ENCODE measurements around the gene SCRT2.
A peak's percentile ranks its signal among the peaks of the same experiment; 100 is the strongest.
"Not testable (repeated sequence)": the region's sequence is repeated elsewhere in the genome, so short reads cannot be mapped to it uniquely, and the experiment has no call there.

The SCRT2 gene

GRCh38 chr20:650954-651353 is 24.6 kb downstream of the SCRT2 start:
- no peak for DNase-seq

DNA sequence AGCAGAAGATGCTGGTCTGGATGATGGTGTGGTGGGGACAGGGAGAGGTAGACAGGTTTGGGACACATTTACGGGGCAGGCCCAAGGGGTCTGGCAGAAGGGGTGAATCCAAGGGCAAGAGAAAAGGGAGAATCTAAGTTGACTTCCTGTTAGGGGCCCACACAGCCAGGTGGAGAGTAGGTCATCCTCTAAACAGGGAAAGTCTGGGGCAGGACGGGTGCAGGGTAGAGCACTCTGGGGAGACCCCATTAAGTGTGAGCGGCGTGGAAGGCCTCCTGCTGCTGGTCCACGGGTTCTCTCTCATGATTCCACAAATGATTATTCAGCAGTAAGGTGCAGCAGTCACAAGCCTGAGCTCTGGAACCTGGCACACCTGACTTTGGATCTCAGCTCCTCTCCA is 25.3 kb downstream of the SCRT2 start:
- no peak for DNase-seq

DNA sequence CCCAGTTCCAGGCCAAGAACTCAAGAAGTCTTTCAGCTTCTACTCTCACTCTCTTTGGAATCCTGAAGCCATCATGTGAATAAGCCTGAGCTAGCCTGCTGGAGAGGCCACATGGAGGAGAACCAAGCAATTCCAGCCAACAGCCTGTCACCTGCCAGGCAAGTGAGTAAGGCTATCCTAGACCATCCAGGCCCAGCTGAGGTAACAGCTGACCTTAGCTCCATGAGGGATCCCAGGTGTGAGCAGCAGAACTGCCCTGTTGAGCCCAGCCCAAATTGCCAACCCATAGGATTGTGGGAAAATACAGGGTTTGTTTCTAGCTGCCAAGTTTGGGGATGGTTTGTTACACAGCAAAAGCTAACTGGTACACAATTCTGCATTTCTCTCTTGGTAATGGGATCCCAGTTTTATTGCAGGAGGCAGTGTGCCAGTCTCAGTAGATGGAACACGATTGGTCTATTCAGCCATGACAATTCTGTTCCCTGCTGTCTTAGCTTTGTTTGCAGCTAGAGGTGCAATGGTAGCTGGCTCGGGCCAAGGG is 28.1 kb downstream of the SCRT2 start:
- no peak for DNase-seq

DNA sequence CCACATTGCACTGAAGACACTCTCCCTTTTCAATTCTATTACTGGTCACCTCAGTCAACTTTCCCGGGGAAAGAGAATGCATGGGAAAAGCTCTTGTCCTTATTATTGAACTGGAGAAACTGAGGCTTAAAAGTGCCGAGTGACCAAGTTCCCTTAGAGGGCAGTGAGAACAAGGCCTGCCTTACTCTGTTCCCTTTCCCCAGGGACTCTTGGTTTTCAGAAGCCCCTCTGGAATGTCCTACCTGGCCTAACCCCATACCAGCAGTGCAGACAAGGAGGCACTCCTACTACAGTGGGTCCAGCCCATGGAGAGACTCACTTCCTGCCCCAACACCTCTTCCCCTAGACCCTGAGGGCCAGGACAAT is 28.8 kb downstream of the SCRT2 start:
- no peak for DNase-seq

DNA sequence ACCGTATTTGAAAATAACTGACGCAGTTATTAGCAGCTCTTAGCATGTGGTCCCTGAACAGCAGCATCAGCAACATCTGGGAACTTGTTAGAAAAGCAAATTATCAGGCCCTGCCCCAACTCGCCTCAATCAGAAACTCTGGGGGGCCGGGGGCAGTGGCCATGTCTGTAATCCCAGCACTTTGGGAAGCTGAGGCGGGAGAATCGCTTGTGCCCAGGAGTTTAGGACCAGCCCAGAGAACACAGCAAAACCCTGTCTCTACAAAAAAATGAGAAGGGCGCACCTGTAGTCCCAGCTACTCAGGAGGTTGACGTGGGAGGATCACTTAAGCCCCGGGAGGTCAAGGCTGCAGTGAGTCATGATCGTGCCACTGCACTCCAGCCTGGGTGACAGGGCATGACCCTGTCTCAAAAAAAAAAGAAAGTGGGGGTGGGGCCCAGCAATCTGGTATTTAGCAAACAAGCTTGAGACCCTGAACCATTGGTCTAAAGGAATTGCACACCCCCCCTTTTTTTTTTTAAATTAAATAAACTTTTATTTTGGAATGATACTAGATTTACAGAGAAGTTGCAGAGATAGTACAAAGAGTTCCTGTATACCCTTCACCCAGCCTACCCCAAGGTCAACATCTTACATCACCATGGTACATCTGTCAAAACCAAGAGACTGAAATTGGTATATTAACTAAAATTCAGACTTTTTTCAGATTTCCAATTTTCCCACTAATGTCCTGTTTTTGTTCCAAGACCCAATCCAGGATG is 29.3 kb downstream of the SCRT2 start:
- DNase-seq, result no peak

GRCh38 chr20:645318-646106 is 30.1 kb downstream of the SCRT2 start:
- DNase-seq, result peak; percentile 6 to 63 (median 28)

- no peak for DNase-seq
Measured at GRCh38 chr20:644692-645317, 30.8 kb downstream of the SCRT2 start.

DNA sequence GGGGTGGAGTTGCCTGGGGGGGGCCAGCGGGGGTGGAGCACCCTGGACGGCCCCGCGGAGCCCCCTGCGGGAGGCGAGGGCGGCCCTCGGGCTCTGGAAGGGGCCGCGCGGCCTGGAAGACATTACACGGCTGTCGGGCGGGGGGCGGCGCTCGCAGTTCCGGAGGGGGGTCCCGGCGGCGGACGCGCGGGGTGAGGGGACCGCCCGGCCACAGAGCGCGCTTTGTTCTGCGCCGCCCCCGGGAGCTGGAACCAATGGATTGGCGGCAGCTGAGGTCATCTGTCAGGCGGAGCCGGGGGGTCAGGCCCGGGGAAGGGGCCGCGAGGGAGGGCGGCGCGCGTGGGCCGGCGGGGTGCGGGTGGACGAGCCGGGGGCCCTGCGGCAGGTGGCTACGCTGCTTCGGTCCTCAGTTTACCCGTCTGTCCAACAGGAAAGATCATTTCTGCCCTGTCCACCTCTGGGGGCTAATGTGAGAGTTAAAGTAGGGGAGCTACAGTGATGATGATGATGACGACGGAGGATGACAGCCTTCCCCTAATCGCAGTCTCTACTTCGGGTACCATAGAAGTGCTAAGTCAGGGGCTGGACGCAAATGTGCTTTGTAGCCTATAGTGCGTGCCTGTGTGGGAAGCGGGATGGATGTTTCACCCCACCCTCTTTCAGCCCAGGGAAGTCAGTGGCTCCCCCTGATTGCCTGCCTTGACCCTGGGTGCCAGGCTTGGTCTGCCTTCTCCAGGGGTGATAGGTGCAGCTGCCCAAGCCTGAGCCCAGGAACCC is 33.0 kb downstream of the SCRT2 start:
- no peak for DNase-seq

DNA sequence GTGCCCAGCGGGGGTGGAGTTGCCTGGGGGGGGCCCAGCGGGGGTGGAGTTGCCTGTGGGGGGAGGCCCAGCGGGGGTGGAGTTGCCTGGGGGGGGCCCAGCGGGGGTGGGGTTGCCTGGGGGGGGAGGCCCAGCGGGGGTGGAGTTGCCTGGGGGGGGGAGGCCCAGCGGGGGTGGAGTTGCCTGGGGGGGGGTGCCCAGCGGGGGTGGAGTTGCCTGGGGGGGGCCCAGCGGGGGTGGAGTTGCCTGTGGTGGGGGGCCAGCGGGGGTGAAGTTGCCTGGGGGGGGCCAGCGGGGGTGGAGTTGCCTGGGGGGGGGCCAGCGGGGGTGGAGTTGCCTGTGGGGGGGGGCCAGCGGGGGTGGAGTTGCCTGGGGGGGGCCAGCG is 33.6 kb downstream of the SCRT2 start:
- not testable (repeated sequence) for DNase-seq

DNA sequence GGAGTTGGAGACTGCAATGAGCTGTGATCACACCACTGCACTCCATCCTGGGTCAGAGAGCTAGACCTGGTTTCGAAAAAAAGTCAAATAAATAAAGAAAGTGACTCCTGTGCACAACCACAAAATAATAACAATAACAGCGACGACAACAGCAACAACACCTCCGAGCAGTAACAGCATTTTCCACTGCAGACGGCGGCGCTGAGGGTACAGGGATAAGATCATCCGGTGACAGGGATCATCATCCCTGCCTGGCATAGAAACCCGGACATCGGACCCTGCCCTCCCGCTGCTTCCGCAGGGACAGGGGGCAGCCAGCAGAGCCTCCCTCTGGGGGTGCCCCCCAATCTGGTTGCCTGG is 34.1 kb downstream of the SCRT2 start:
- no peak for DNase-seq

GRCh38 chr20:640674-641515 is 34.7 kb downstream of the SCRT2 start:
- no peak for DNase-seq

GRCh38 chr20:638579-638978 is 37.0 kb downstream of the SCRT2 start:
- no peak for DNase-seq

GRCh38 chr20:637559-637958 is 38.0 kb downstream of the SCRT2 start:
- DNase-seq, result no peak

GRCh38 chr20:635893-636338 is 39.7 kb downstream of the SCRT2 start:
- no peak for DNase-seq

- no peak for DNase-seq
Measured at GRCh38 chr20:635028-635892, 40.3 kb downstream of the SCRT2 start.

DNA sequence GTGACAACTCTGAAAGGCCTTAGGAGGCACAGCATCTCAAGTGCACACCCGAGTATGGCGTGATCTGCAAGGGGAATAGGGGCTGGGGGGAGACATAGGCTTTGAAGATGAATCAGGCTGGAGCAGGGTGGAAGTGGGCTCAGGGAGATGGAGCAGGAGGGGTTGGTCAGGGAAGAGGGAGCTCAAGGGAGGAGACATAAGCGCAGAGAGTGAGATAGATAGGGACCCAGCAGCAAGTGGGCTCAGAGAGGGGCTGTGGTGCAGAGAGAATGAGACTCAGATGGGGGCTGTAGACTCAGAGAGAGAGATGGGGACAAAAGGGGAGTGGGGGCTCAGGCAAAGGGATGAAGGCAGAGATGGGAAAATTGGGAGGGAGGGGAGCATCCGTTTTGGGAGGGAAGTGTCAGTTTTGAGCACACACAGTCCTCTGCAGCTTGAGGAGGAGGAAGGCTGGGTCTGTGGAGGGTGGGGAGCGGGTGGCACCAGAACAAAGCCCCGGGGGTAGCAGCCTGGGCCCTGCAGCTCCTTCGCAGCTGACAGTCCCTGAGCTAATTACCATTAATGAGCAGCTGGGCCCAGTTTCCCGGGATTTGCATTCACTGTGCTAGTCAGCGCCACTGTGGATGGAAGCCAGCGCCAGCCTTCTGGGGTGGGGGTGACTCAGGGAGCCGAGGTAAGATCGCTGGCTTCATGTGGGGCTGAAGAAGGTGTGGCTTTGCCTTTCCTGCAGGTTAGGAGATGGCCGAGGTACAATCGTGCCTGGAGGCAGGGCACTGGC is 41.3 kb downstream of the SCRT2 start:
- DNase-seq, result no peak

GRCh38 chr20:631101-631500 is 44.5 kb downstream of the SCRT2 start:
- DNase-seq, result no peak

DNA sequence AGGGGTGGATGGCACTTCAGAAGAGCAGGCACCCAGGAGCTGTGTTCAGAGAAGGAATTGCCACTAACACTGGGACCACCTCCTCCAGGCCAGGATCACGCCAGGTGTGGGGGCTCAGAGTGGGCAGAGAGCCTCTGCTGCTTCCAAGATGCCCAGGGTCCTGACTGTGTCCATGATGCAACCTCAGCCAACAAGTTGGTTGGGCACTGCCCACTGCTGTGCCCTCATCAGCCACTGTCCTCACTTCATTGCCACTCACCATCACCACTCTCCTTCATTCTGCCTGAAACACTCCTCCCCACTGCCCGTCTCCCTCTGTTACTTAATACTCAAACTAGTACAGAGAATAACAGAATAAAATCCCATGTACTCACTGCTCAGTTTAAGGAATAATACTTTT is 49.0 kb downstream of the SCRT2 start:
- DNase-seq, result no peak

GRCh38 chr20:625360-625932 is 50.2 kb downstream of the SCRT2 start:
- no peak for DNase-seq

GRCh38 chr20:623704-624103 is 51.9 kb downstream of the SCRT2 start:
- DNase-seq, result no peak

All from stimulated activated naive CD4-positive, alpha-beta T cell (primary cell).